DND-41 (cell line): ENCODE results near the gene SCD5.

Experiments used
- ATAC-seq: fragments of 200-7000 bp; cut with Tn5 transposase; 3 replicates; pipeline ENCODE4 v1.9.1; 2021; ENCODE audit warnings: low read depth; ENCODE audit not compliant: insufficient read depth
- DNase-seq: peaks from one replicate; pipeline ENCODE4 v3.0.0-alpha.2; 2020
- H2AFZ ChIP-seq: 2 replicates; pipeline ENCODE4 v1.6.0; 2012; ENCODE audit warnings: low read depth, low read length
- H3K27ac ChIP-seq: 2 replicates; pipeline ENCODE4 v1.5.1; 2012; ENCODE audit warnings: low read length, inconsistent platforms
- H3K27me3 ChIP-seq: fragments of 200-600 bp; sonication (generic); 2 replicates; pipeline ENCODE4 v1.6.0; 2012; ENCODE audit warnings: low read length, mild to moderate bottlenecking, inconsistent platforms; ENCODE audit not compliant: insufficient read depth, poor library complexity
- H3K36me3 ChIP-seq: 2 replicates; pipeline ENCODE4 v1.5.1; 2012; ENCODE audit warnings: low read length, inconsistent platforms; ENCODE audit not compliant: insufficient read depth
- H3K4me1 ChIP-seq: 2 replicates; pipeline ENCODE4 v1.5.1; 2012; ENCODE audit warnings: mild to moderate bottlenecking, low read length; ENCODE audit not compliant: insufficient read depth
- H3K4me2 ChIP-seq: 2 replicates; pipeline ENCODE4 v1.6.0; 2012; ENCODE audit warnings: mild to moderate bottlenecking, moderate library complexity, low read length, inconsistent platforms; ENCODE audit not compliant: insufficient read depth
- H3K4me3 ChIP-seq, 2 experiments: fragments of 200-600 bp in 1 of 2; shearing (Covaris generic) in 1 of 2; 2 replicates each; pipeline ENCODE4 v1.5.1; 2012 to 2016; ENCODE audit warnings: inconsistent platforms in 2 of 2, low read length in 2 of 2, mild to moderate bottlenecking in 2 of 2, low read depth in 1 of 2, moderate library complexity in 1 of 2
- H3K79me2 ChIP-seq: 2 replicates; pipeline ENCODE4 v1.6.0; 2012; ENCODE audit warnings: low read length, inconsistent platforms; ENCODE audit not compliant: insufficient read depth
- H3K9ac ChIP-seq: 2 replicates; pipeline ENCODE4 v1.6.0; 2012; ENCODE audit warnings: low read depth, mild to moderate bottlenecking, inconsistent platforms, low read length, moderate library complexity
- H3K9me3 ChIP-seq: 2 replicates; pipeline ENCODE4 v1.5.1; 2012; ENCODE audit warnings: low read length, moderate library complexity, mild to moderate bottlenecking, inconsistent platforms; ENCODE audit not compliant: insufficient read depth, severe bottlenecking
- H4K20me1 ChIP-seq: 2 replicates; pipeline ENCODE4 v1.6.0; 2012; ENCODE audit warnings: low read length; ENCODE audit not compliant: insufficient read depth
- CTCF ChIP-seq: IDR thresholded peaks from 2 replicates; pipeline ENCODE4 v1.5.1; 2012; ENCODE audit warnings: borderline replicate concordance, low read length, moderate library complexity, mild to moderate bottlenecking; ENCODE audit not compliant: poor library complexity, severe bottlenecking; ENCODE audit errors: extremely low read depth
- EZH2 ChIP-seq: IDR thresholded peaks from 3 replicates; pipeline ENCODE4 v1.6.1; 2012; ENCODE audit warnings: borderline replicate concordance, low read depth, mild to moderate bottlenecking, moderate library complexity, low read length, inconsistent platforms; ENCODE audit not compliant: severe bottlenecking

Gene SCD5

GRCh38 chr4:82594456-82594855, 204.1 kb downstream of the SCD5 start:
- Histone ChIP-seq H3K4me3 (no peak overlapping the region), H3K27me3 (peaks cover 11% of the 10 kb centered on the region), H3K9me3 (no peaks in the 10 kb centered on the region), H3K79me2 (no peaks in the 10 kb centered on the region), H3K36me3 (no peaks in the 10 kb centered on the region), H3K27ac (no peak overlapping the region), H3K4me2 (no peak overlapping the region), H2AFZ (no peak overlapping the region), H3K9ac (no peak overlapping the region), H3K4me1 (no peaks in the 10 kb centered on the region), H4K20me1 (no peaks in the 10 kb centered on the region)
- DNase-seq (no peak), ATAC-seq (no peak)
- TF ChIP-seq EZH2 (no peak), CTCF (no peak)

- H3K9ac ChIP-seq, result no peak overlapping the region
- DNase-seq (no peak), ATAC-seq (no peak)
- peaks cover 11% of the 10 kb centered on the region for H3K27me3 ChIP-seq
- no peak overlapping the region for H2AFZ ChIP-seq
- H4K20me1 ChIP-seq, result no peaks in the 10 kb centered on the region
- H3K36me3 ChIP-seq, result no peaks in the 10 kb centered on the region
- H3K4me1 ChIP-seq, result no peaks in the 10 kb centered on the region
- no peak overlapping the region for H3K4me3 ChIP-seq
- H3K79me2 ChIP-seq, result no peaks in the 10 kb centered on the region
- H3K9me3 ChIP-seq, result no peaks in the 10 kb centered on the region
- H3K4me2 ChIP-seq, result no peak overlapping the region
- H3K27ac ChIP-seq, result no peak overlapping the region
- no peak for TF ChIP-seq EZH2
- TF ChIP-seq CTCF, result no peak
Measured at GRCh38 chr4:82593411-82593810, 205.2 kb downstream of the SCD5 start.

- H3K4me3 ChIP-seq, result no peak overlapping the region
- no peaks in the 10 kb centered on the region for H3K36me3 ChIP-seq
- ATAC-seq, result no peak
- no peak overlapping the region for H3K9ac ChIP-seq
- H3K27ac ChIP-seq, result no peak overlapping the region
- no peak for DNase-seq
- no peaks in the 10 kb centered on the region for H3K9me3 ChIP-seq
- H3K4me1 ChIP-seq, result no peaks in the 10 kb centered on the region
- no peak for TF ChIP-seq EZH2
- TF ChIP-seq CTCF, result no peak
- no peak overlapping the region for H2AFZ ChIP-seq
- H3K4me2 ChIP-seq, result no peak overlapping the region
- H3K79me2 ChIP-seq, result no peaks in the 10 kb centered on the region
- H4K20me1 ChIP-seq, result no peaks in the 10 kb centered on the region
- H3K27me3 ChIP-seq, result peaks cover 11% of the 10 kb centered on the region
Measured at GRCh38 chr4:82592639-82593038, 206.0 kb downstream of the SCD5 start.

GRCh38 chr4:82591592-82591991, 207.0 kb downstream of the SCD5 start:
- Histone ChIP-seq H3K9me3 (no peaks in the 10 kb centered on the region), H3K4me1 (no peaks in the 10 kb centered on the region), H3K36me3 (no peaks in the 10 kb centered on the region), H3K4me2 (no peak overlapping the region), H3K27me3 (peaks cover 11% of the 10 kb centered on the region), H3K4me3 (no peak overlapping the region), H3K9ac (no peak overlapping the region), H2AFZ (no peak overlapping the region), H3K79me2 (no peaks in the 10 kb centered on the region), H4K20me1 (no peaks in the 10 kb centered on the region), H3K27ac (no peak overlapping the region)
- TF ChIP-seq CTCF, result no peak
- TF ChIP-seq EZH2, result no peak
- DNase-seq, result no peak
- no peak for ATAC-seq
